H1 (cell line): Measurements from ENCODE around the gene PHF23. TPM values are rescaled to one million over a fixed set of nuclear protein-coding genes. Genes with fewer than 3 reads are reported as not detected.

Experiments used
- CTCF ChIA-PET: fragments of 300-600 bp; sonication (Branson Sonifier 250); formaldehyde crosslinking; loops from one replicate; lab custom pipeline; 2021; ENCODE audit not compliant: partially characterized antibody; lab: Charles Lee
- POLR2A ChIA-PET: fragments of 300-600 bp; sonication (Branson Sonifier 250); formaldehyde crosslinking; loops from one replicate; lab custom pipeline; 2021; ENCODE audit warnings: inconsistent platforms; ENCODE audit not compliant: partially characterized antibody; lab: Charles Lee
- DNase-seq, 2 experiments: peaks; one replicate each; pipeline versions ENCODE4 v3.0.0 to v3.0.0-alpha.2; 2010 to 2022; ENCODE audit warnings: low spot score in 2 of 2, low read depth in 1 of 2, mixed read lengths in 1 of 2
- FAIRE-seq: peaks from 2 replicates; lab custom pipeline; 2011; peaks lifted over from hg19 to GRCh38; lab: Jason Lieb, UNC
- H2AFZ ChIP-seq: 2 replicates; pipeline ENCODE4 v1.8.1; 2012; ENCODE audit warnings: low read length, inconsistent platforms
- H2AK5ac ChIP-seq: 2 replicates; pipeline ENCODE4 v1.6.1; 2013; ENCODE audit warnings: low read depth, low read length
- H2BK120ac ChIP-seq: replicated peaks from 2 replicates; pipeline ENCODE3; 2013; ENCODE audit warnings: low read depth, low read length, inconsistent platforms
- H2BK12ac ChIP-seq: 2 replicates; pipeline ENCODE4 v1.6.1; 2013; ENCODE audit warnings: low read depth, low read length
- H2BK15ac ChIP-seq: 2 replicates; pipeline ENCODE4 v1.6.1; 2013; ENCODE audit warnings: low read length
- H2BK20ac ChIP-seq: 2 replicates; pipeline ENCODE4 v1.6.1; 2013; ENCODE audit warnings: low read length
- H2BK5ac ChIP-seq: 2 replicates; pipeline ENCODE4 v1.6.1; 2013; ENCODE audit warnings: low read depth, low read length
- H3K14ac ChIP-seq: 2 replicates; pipeline ENCODE4 v1.6.1; 2013; ENCODE audit warnings: inconsistent platforms; ENCODE audit not compliant: insufficient read length
- H3K18ac ChIP-seq: 2 replicates; pipeline ENCODE4 v1.6.1; 2013; ENCODE audit warnings: low read length; ENCODE audit errors: extremely low read depth
- H3K23ac ChIP-seq: 2 replicates; pipeline ENCODE4 v1.6.1; 2013; ENCODE audit warnings: inconsistent platforms; ENCODE audit not compliant: insufficient read length
- H3K23me2 ChIP-seq: 2 replicates; pipeline ENCODE4 v1.6.1; 2013; ENCODE audit warnings: low read depth, low read length
- H3K27ac ChIP-seq: 2 replicates; pipeline ENCODE4 v1.6.1; 2011; ENCODE audit warnings: low read depth, low read length, inconsistent platforms
- H3K27me3 ChIP-seq, 4 experiments: replicated peaks in 1 of 4; 1 replicate in 1 of 4; 2 replicates in 3 of 4; pipeline versions ENCODE4 v1.6.1 to v1.8.1; 2011 to 2013; ENCODE audit warnings: low read length in 3 of 4, mild to moderate bottlenecking in 3 of 4, inconsistent platforms in 2 of 4, mixed read lengths in 2 of 4, moderate library complexity in 1 of 4; ENCODE audit not compliant: control insufficient read depth in 3 of 4, insufficient read depth in 3 of 4; ENCODE audit errors: extremely low read depth in 1 of 4
- H3K36me3 ChIP-seq, 4 experiments: 2 replicates each; pipeline versions ENCODE4 v1.6.1 to v1.8.1; 2011 to 2013; ENCODE audit warnings: mild to moderate bottlenecking in 4 of 4, low read length in 3 of 4, moderate library complexity in 2 of 4, control low read depth in 1 of 4, inconsistent platforms in 1 of 4; ENCODE audit not compliant: insufficient read depth in 4 of 4, control insufficient read depth in 2 of 4
- H3K4ac ChIP-seq: replicated peaks from 2 replicates; pipeline ENCODE3; 2013; ENCODE audit warnings: low read length, low read depth, mixed read lengths, inconsistent platforms; ENCODE audit not compliant: insufficient read length
- H3K4me1 ChIP-seq, 4 experiments: replicated peaks in 1 of 4; 1 replicate in 1 of 4; 2 replicates in 3 of 4; pipeline versions ENCODE4 v1.6.1 to v1.8.1; 2011 to 2013; ENCODE audit warnings: low read length in 3 of 4, inconsistent platforms in 2 of 4, mixed read lengths in 1 of 4; ENCODE audit not compliant: insufficient read depth in 4 of 4, control insufficient read depth in 3 of 4
- H3K4me2 ChIP-seq, 2 experiments: 2 replicates each; pipeline versions ENCODE4 v1.6.1 to v1.8.1; 2011 to 2013; ENCODE audit warnings: low read depth in 2 of 2, low read length in 2 of 2, control low read depth in 1 of 2, inconsistent platforms in 1 of 2, mild to moderate bottlenecking in 1 of 2; ENCODE audit not compliant: insufficient read depth in 1 of 2
- H3K4me3 ChIP-seq, 4 experiments: fragments of 200-600, 300-600 bp in 1 of 4; sonication (generic), shearing (Covaris generic), sonication (Bioruptor Twin) in 1 of 4; 2 replicates each; pipeline versions ENCODE4 v1.5.1 to v1.8.1; 2011 to 2016; ENCODE audit warnings: low read length in 4 of 4, low read depth in 3 of 4, control low read depth in 2 of 4, inconsistent platforms in 2 of 4, mild to moderate bottlenecking in 2 of 4, mixed read lengths in 1 of 4, moderate library complexity in 1 of 4; ENCODE audit not compliant: insufficient read depth in 2 of 4; ENCODE audit errors: extremely low read depth in 1 of 4
- H3K56ac ChIP-seq: replicated peaks from 2 replicates; pipeline ENCODE3; 2013; ENCODE audit warnings: low read depth, mild to moderate bottlenecking, mixed read lengths, low read length, inconsistent platforms; ENCODE audit not compliant: insufficient read length
- H3K79me1 ChIP-seq: 2 replicates; pipeline ENCODE4 v1.6.1; 2013; ENCODE audit warnings: low read depth, low read length, control low read depth
- H3K79me2 ChIP-seq, 2 experiments: 2 replicates each; pipeline versions ENCODE4 v1.6.1 to v1.8.1; 2012 to 2013; ENCODE audit warnings: low read length in 2 of 2, mild to moderate bottlenecking in 2 of 2, inconsistent platforms in 1 of 2; ENCODE audit not compliant: insufficient read depth in 2 of 2, control insufficient read depth in 1 of 2
- H3K9ac ChIP-seq, 4 experiments: replicated peaks in 1 of 4; 1 replicate in 1 of 4; 2 replicates in 3 of 4; pipeline versions ENCODE4 v1.6.1 to v1.8.1; 2011 to 2013; ENCODE audit warnings: low read depth in 3 of 4, low read length in 3 of 4, control low read depth in 2 of 4, mild to moderate bottlenecking in 2 of 4, moderate library complexity in 2 of 4, inconsistent platforms in 1 of 4; ENCODE audit errors: extremely low read depth in 1 of 4
- H3K9me3 ChIP-seq, 2 experiments: 2 replicates each; pipeline versions ENCODE4 v1.6.1 to v1.8.1; 2012 to 2013; ENCODE audit warnings: mild to moderate bottlenecking in 2 of 2, moderate library complexity in 2 of 2, control low read depth in 1 of 2, inconsistent platforms in 1 of 2, low read depth in 1 of 2, low read length in 1 of 2, mixed read lengths in 1 of 2; ENCODE audit not compliant: insufficient read depth in 2 of 2
- H4K20me1 ChIP-seq, 2 experiments: replicated peaks in 1 of 2; 2 replicates each; pipeline versions ENCODE3 to v1.8.1; 2011 to 2013; ENCODE audit warnings: inconsistent platforms in 2 of 2, low read length in 2 of 2, mild to moderate bottlenecking in 1 of 2; ENCODE audit not compliant: insufficient read depth in 2 of 2, control insufficient read depth in 1 of 2
- H4K5ac ChIP-seq: 2 replicates; pipeline ENCODE4 v1.6.1; 2013; ENCODE audit warnings: low read length, low read depth, mixed read lengths, inconsistent platforms; ENCODE audit not compliant: insufficient read length
- H4K8ac ChIP-seq: 2 replicates; pipeline ENCODE4 v1.8.0; 2013; ENCODE audit warnings: mild to moderate bottlenecking, moderate library complexity, low read length, inconsistent platforms; ENCODE audit not compliant: insufficient read depth; ENCODE audit errors: extremely low read depth
- H4K91ac ChIP-seq: replicated peaks from 2 replicates; pipeline ENCODE3; 2013; ENCODE audit warnings: low read length, mixed read lengths, inconsistent platforms; ENCODE audit not compliant: insufficient read length
- BRCA1 ChIP-seq: IDR thresholded peaks from 2 replicates; pipeline ENCODE4 v1.6.1; 2012; ENCODE audit warnings: low read depth, low read length, improper control_type of control experiment
- POLR2A ChIP-seq, 2 experiments: IDR thresholded peaks; 1 replicate in 1 of 2; 2 replicates in 1 of 2; pipeline ENCODE4 v1.6.1; 2011; ENCODE audit warnings: low read depth in 2 of 2, low read length in 2 of 2, mild to moderate bottlenecking in 2 of 2; ENCODE audit errors: control extremely low read depth in 1 of 2
- WGBS, 2 experiments: shearing (Covaris generic) in 1 of 2; methylation state at CpG; one replicate each; pipeline versions ENCODE4 v1.1.6 to v1.1.7; 2013 to 2015; ENCODE audit warnings: low lambda C conversion rate in 2 of 2, mixed read lengths in 2 of 2, inconsistent platforms in 1 of 2, low coverage in 1 of 2, missing lambda C conversion rate in 1 of 2; ENCODE audit not compliant: insufficient replicate concordance in 2 of 2, insufficient coverage in 1 of 2, insufficient read length in 1 of 2; ENCODE audit errors: extremely low coverage in 1 of 2, missing lambda C conversion rate in 1 of 2; 5-methylcytosine and 5-hydroxymethylcytosine counted together
- polyA plus RNA-seq, 7 experiments: library from polyadenylated mRNA; depleted of rRNA in 3 of 7; stranded (reverse) in 5 of 7; unstranded in 2 of 7; fragments of >200 nt in 5 of 7; fragments of 200-250 nt in 2 of 7; gene quantifications; 1 replicate in 5 of 7; 2 replicates in 1 of 7; 4 replicates in 1 of 7; pipeline versions ENCODE4 v1.2.1 to v1.2.3, GENCODE V29; 2011 to 2013; ENCODE audit warnings: missing spikeins in 2 of 7, mixed read lengths in 2 of 7
- total RNA-seq: library from RNA; stranded (reverse); fragmentation: NEBNext Ultra II Directional; extraction: Animal tissue kit (Norgen Biotek cat#: 25700); gene quantifications from 2 replicates; pipeline ENCODE4 v1.2.1, GENCODE V29; 2021

Gene PHF23
- total and polyA plus RNA-seq, 2 of the 8 experiments (the other 6 are each of a cell fraction or from before 2014, with no cell fraction given) = 47.5 to 62.8 TPM

DNA sequence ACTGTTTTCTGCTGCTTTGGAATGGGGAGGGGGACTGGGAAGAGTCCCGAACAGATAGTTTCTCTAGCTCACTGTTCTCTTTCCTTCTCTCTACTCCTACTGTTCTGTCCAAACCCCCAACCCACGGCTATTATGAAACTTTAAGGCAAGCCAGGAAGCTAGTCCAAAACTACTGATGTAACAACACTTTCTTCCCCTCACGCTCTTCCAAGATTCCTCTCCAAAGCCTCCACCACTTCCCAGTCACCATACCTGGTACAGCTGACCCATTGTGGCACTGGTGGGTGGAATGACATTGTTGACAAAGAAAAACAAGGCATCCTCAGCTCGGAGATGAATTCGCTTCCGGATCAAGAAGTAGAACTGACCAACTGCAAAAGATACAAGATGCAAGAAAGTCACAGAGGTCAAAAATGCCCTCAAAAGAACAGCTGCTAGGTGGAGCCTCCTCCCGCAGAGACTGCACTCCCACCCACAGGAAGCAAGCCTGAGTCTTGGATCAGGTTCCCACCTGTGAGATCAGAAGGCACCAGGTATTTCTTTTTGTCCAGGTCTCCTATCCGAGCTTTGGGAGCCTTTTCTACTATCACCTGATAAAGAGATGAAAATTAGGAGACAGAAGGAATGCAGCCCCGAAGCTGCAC is 2.0 kb upstream of the PHF23 start:
- Histone ChIP-seq H3K9me3 (no peaks in the 10 kb centered on the region), H2BK15ac (0 out of 2 replicates have a peak overlapping the region, but pooled peaks have one; percentile 5), H3K56ac (no peak overlapping the region), H3K36me3 (peaks cover 8 to 43% (median 27%) of the 10 kb centered on the region in 4 experiments; a peak in 7 of 8 replicates), H3K4ac (no peak overlapping the region), H3K27ac (peak overlapping the region; percentile 86), H4K8ac (no peak overlapping the region), H2BK120ac (no peak overlapping the region), H3K23ac (no peak overlapping the region), H2BK5ac (peak overlapping the region; percentile 28; the same call in 1 of the 2 replicates), H3K4me2 (peak overlapping the region; percentile 92 to 93), H2BK20ac (no peak overlapping the region), H3K23me2 (peaks cover 18% of the 10 kb centered on the region), H3K79me2 (peaks cover 0 to 42% of the 10 kb centered on the region in 2 experiments; a peak in 2 of 4 replicates), H3K18ac (no peak overlapping the region), H4K20me1 (peaks cover 8 to 10% of the 10 kb centered on the region in 2 experiments), H3K79me1 (peaks cover 8% of the 10 kb centered on the region), H3K27me3 (no peaks in the 10 kb centered on the region), H3K4me1 (peaks cover 5 to 20% (median 11%) of the 10 kb centered on the region in 4 experiments; a peak in 6 of 7 replicates), H3K9ac (peak overlapping the region; percentile 83 to 94 (median 89)), H3K14ac (no peak overlapping the region), H4K5ac (no peak overlapping the region), H4K91ac (no peak overlapping the region), H2AK5ac (no peak overlapping the region), H3K4me3 (peak overlapping the region; percentile 73 to 90 (median 84)), H2AFZ (no peak overlapping the region), H2BK12ac (no peak overlapping the region)
- no peak for FAIRE-seq
- CTCF ChIA-PET = interaction anchor here (0.8 to 4.1 kb wide), 11 partner anchors 9 to 214 kb away, joined by 3 to 27 read pairs (median 4); partner anchors contain the start of genes ACADVL and SLC2A4
- 64% methylated on average over 9 of the region's 9 CpGs; no CpG with 5 or more reads in 1 of the 2 experiments for WGBS, 2 experiments
- DNase-seq = no peak
- TF ChIP-seq POLR2A (IDR thresholded peaks at IDR 0.05; ENCODE audit: control extremely low read depth in 1 of 2, low read depth in 2 of 2, low read length in 2 of 2) (0 out of 3 replicates have a peak, but pooled peaks of 1 of the 2 experiments have one; percentile 64), BRCA1 (no peak)
- POLR2A ChIA-PET = interaction anchor here (0.8 to 19.7 kb wide), 16 partner anchors 7 to 338 kb away, joined by 3 to 386 read pairs (median 8); partner anchors contain the start of genes ACADVL, CD68, CLDN7 and CTDNEP1
